T-cell (primary cell): ENCODE data around the gene TRIOBP. TPM values are rescaled to one million over a fixed set of nuclear protein-coding genes. Genes with fewer than 3 reads are reported as not detected.

ENCODE experiments used
- ATAC-seq, 4 experiments: fragments of 200-7000 bp in 3 of 4; fragments of 150-1000 bp in 1 of 4; cut with Tn5 transposase; replicated peaks in 1 of 4; 1 replicate in 3 of 4; 2 replicates in 1 of 4; pipeline ENCODE4 v1.10.0; 2021; ENCODE audit warnings: moderate library complexity in 3 of 4, mild to moderate bottlenecking in 2 of 4, moderate number of reproducible peaks in 1 of 4
- CTCF ChIA-PET, 2 donors: fragments of 300-600 bp; sonication (Branson Sonifier 250); formaldehyde crosslinking; loops; one replicate each; lab custom pipeline; 2022; ENCODE audit warnings: antibody characterized with exemption in 2 of 2; lab: Charles Lee
- POLR2A ChIA-PET, 2 donors: fragments of 300-600 bp; sonication (Branson Sonifier 250); formaldehyde crosslinking; loops; one replicate each; lab custom pipeline; 2022; ENCODE audit warnings: antibody characterized with exemption in 2 of 2; lab: Charles Lee
- DNase-seq, 35 experiments: peaks; one replicate each; pipeline versions ENCODE4 v3.0.0 to v3.0.0-alpha.2; 2013 to 2023
- H3K27ac ChIP-seq: one replicate; pipeline ENCODE4 v1.5.1; 2013; ENCODE audit warnings: low read length
- H3K27me3 ChIP-seq, 2 experiments: replicated peaks in 1 of 2; 1 replicate in 1 of 2; 2 replicates in 1 of 2; pipeline versions ENCODE4 v1.6.1 to v1.7.0; 2013; ENCODE audit warnings: low read length in 1 of 2, mixed read lengths in 1 of 2; ENCODE audit not compliant: control insufficient read depth in 2 of 2, insufficient read depth in 2 of 2; ENCODE audit errors: extremely low read depth in 1 of 2
- H3K36me3 ChIP-seq, 2 donors: 1 replicate in 1 of 2; 2 replicates in 1 of 2; pipeline versions ENCODE4 v1.6.1 to v1.7.0; 2013; ENCODE audit warnings: low read length in 1 of 2; ENCODE audit not compliant: control insufficient read depth in 2 of 2, insufficient read depth in 1 of 2; ENCODE audit errors: extremely low read depth in 1 of 2
- H3K4me1 ChIP-seq, 2 experiments: 1 replicate in 1 of 2; 2 replicates in 1 of 2; pipeline versions ENCODE4 v1.6.1 to v1.7.0; 2013; ENCODE audit warnings: low read length in 2 of 2, mixed read lengths in 1 of 2; ENCODE audit not compliant: insufficient read depth in 2 of 2, control insufficient read depth in 1 of 2; ENCODE audit errors: extremely low read depth in 1 of 2
- H3K4me3 ChIP-seq, 2 donors: 1 replicate in 1 of 2; 2 replicates in 1 of 2; pipeline versions ENCODE4 v1.5.1 to v1.7.0; 2013; ENCODE audit warnings: mild to moderate bottlenecking in 2 of 2, low read length in 1 of 2, moderate library complexity in 1 of 2; ENCODE audit not compliant: control insufficient read depth in 1 of 2; ENCODE audit errors: extremely low read depth in 1 of 2
- H3K9me3 ChIP-seq: 2 replicates; pipeline ENCODE4 v1.7.0; 2013
- H3K27ac Mint-ChIP-seq, 2 donors: one replicate each; pipeline ENCODE4 v1.8.0; 2020 to 2021; ENCODE audit warnings: mild to moderate bottlenecking in 2 of 2, mixed read lengths in 2 of 2
- H3K27me3 Mint-ChIP-seq, 2 donors: one replicate each; pipeline ENCODE4 v1.8.0; 2021 to 2022; ENCODE audit warnings: mixed read lengths in 2 of 2
- H3K36me3 Mint-ChIP-seq: one replicate; pipeline ENCODE4 v1.8.0; 2021; ENCODE audit warnings: mixed read lengths
- H3K4me1 Mint-ChIP-seq, 3 donors: one replicate each; pipeline ENCODE4 v1.8.0; 2020 to 2022; ENCODE audit warnings: mixed read lengths in 3 of 3, mild to moderate bottlenecking in 1 of 3
- H3K4me3 Mint-ChIP-seq, 3 donors: one replicate each; pipeline ENCODE4 v1.8.0; 2020 to 2022; ENCODE audit warnings: mild to moderate bottlenecking in 3 of 3, mixed read lengths in 3 of 3, moderate library complexity in 3 of 3
- H3K9me3 Mint-ChIP-seq, 3 donors: one replicate each; pipeline ENCODE4 v1.8.0; 2020 to 2022; ENCODE audit warnings: mixed read lengths in 3 of 3
- WGBS: methylation state at CpG from one replicate; pipeline ENCODE4 v1.1.5; 2013; ENCODE audit warnings: missing lambda C conversion rate; ENCODE audit not compliant: insufficient coverage; 5-methylcytosine and 5-hydroxymethylcytosine counted together
- total RNA-seq, 35 experiments: library from RNA in 6 of 35; stranded (reverse) in 6 of 35; fragments of 120-200 nt in 1 of 35; gene quantifications; one replicate each; pipeline versions ENCODE4 v1.2.1 to v1.2.4 and lab custom pipeline; 2013 to 2026

Gene TRIOBP
- total RNA-seq, 5 donors from 2014 or later (not counting 1 experiment from before 2014, with no cell fraction given): 14.5 to 36.8 (median 31.1) TPM

DNA sequence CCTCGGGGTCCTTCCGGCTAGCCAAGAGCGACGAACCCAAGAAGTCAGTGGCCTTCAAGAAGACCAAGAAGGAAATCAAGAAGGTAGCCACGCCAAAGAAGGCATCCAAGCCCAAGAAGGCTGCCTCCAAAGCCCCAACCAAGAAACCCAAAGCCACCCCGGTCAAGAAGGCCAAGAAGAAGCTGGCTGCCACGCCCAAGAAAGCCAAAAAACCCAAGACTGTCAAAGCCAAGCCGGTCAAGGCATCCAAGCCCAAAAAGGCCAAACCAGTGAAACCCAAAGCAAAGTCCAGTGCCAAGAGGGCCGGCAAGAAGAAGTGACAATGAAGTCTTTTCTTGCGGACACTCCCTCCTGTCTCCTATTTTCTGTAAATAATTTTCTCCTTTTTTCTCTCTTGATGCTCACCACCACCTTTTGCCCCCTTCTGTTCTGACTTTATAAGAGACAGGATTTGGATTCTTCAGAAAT lies 109.0 kb downstream of the TRIOBP start:
- peak overlapping the region; percentile 59 to 74 (median 63) for H3K4me3 Mint-ChIP-seq
- 52% methylated on average over 7 of the region's 10 CpGs for WGBS
- ATAC-seq (no peak), DNase-seq (no peak)
- Histone ChIP-seq H3K27me3 (peaks cover 0 to 91% of the 10 kb centered on the region in 2 experiments), H3K4me1 (peaks cover 17 to 67% of the 10 kb centered on the region in 2 experiments), H3K9me3 (no peaks in the 10 kb centered on the region), H3K36me3 (no peaks in the 10 kb centered on the region), H3K4me3 (peak overlapping the region in 1 of 2 donors; percentile 60), H3K27ac (no peak overlapping the region)
- no peaks in the 10 kb centered on the region for H3K36me3 Mint-ChIP-seq
- CTCF ChIA-PET: interaction anchor here in 1 of 2 donors (0.6 kb wide), 1 partner anchor 17 kb away, joined by 8 read pairs; no protein-coding TSS in a partner anchor
- H3K27ac Mint-ChIP-seq: no peak overlapping the region
- POLR2A ChIA-PET: no interaction called here
- peaks cover 36 to 49% (median 44%) of the 10 kb centered on the region in 3 donors for H3K4me1 Mint-ChIP-seq
- H3K27me3 Mint-ChIP-seq: peaks cover 12 to 59% of the 10 kb centered on the region in 2 donors
- no peaks in the 10 kb centered on the region for H3K9me3 Mint-ChIP-seq

- Mint-ChIP-seq H3K9me3 (no peaks in the 10 kb centered on the region), H3K27ac (no peak overlapping the region), H3K4me3 (peak overlapping the region; percentile 59 to 68 (median 63)), H3K27me3 (peaks cover 12 to 59% of the 10 kb centered on the region in 2 donors), H3K36me3 (no peaks in the 10 kb centered on the region), H3K4me1 (peaks cover 36 to 49% (median 44%) of the 10 kb centered on the region in 3 donors)
- peaks cover 0 to 96% of the 10 kb centered on the region in 2 experiments for H3K27me3 ChIP-seq
- H3K4me1 ChIP-seq: peaks cover 17 to 67% of the 10 kb centered on the region in 2 experiments
- ATAC-seq: no peak
- H3K9me3 ChIP-seq: no peaks in the 10 kb centered on the region
- ChIA-PET POLR2A (no interaction called here), CTCF (interaction anchor here in 1 of 2 donors (0.6 to 1.5 kb wide), 4 partner anchors 8 to 149 kb away, joined by 3 to 10 read pairs (median 7); no protein-coding TSS in a partner anchor)
- H3K27ac ChIP-seq: no peak overlapping the region
- H3K4me3 ChIP-seq: no peak overlapping the region
- 17% methylated on average over 6 of the region's 19 CpGs for WGBS
- no peaks in the 10 kb centered on the region for H3K36me3 ChIP-seq
- DNase-seq: peak in 2 of 35 experiments; percentile 14 to 28
Measured at GRCh38 chr22:37806409-37807333, 109.8 kb downstream of the TRIOBP start.

GRCh38 chr22:37807410-37808293 lies 110.8 kb downstream of the TRIOBP start, which contains the start of gene GCAT:
Gene GCAT, plus strand, starts transcription at chr22:37807934. Its CDS starts 34 bp downstream, at chr22:37807968.
- WGBS: under 1% methylated on average over 52 of the region's 73 CpGs
- Mint-ChIP-seq H3K4me3 (peak within 1 kb of the TSS; percentile 59 to 68 (median 60)), H3K4me1 (peaks cover 36 to 45% (median 40%) of the 10 kb centered on the region in 3 donors), H3K27ac (no peak within 1 kb of the TSS), H3K36me3 (no peaks in the 10 kb centered on the region), H3K9me3 (no peaks in the 10 kb centered on the region), H3K27me3 (peaks cover 12 to 62% of the 10 kb centered on the region in 2 donors)
- H3K4me1 ChIP-seq: peaks cover 16 to 59% of the 10 kb centered on the region in 2 experiments
- peak within 1 kb of the TSS; percentile 52 to 82 for H3K4me3 ChIP-seq
- peaks cover 0 to 93% of the 10 kb centered on the region in 2 experiments for H3K27me3 ChIP-seq
- H3K36me3 ChIP-seq: no peaks in the 10 kb centered on the region
- CTCF ChIA-PET: interaction anchor here (0.6 to 1.5 kb wide), 5 partner anchors 9 to 1285 kb away, joined by 3 to 10 read pairs (median 6); no protein-coding TSS in a partner anchor
- H3K27ac ChIP-seq: no peak within 1 kb of the TSS
- DNase-seq: peak; percentile 59 to 89 (median 72)
- peak; percentile 91 to 95 (median 92) for ATAC-seq
- H3K9me3 ChIP-seq: no peaks in the 10 kb centered on the region
- POLR2A ChIA-PET: interaction anchor here (0.6 to 0.7 kb wide), 3 partner anchors 59 to 369 kb away, joined by 4 to 5 read pairs (median 5); no protein-coding TSS in a partner anchor

DNA sequence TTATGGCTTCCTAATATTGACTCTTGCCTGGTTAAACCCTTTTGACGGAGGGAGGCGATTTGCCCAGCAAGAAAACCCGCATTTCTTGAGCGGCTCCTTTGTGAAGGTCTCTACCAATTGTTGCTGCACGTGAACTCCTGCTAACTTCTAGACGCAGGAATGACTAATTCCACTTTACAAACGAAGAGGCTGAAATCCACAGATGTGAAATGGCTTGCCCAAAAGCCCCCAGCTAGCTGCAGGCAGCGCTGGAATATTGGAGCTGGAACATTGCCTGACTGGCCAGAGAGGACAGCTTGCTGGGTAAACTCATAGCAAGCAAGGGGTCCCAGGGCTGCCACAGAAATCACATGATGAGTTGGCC lies 111.4 kb downstream of the TRIOBP start:
- ATAC-seq: no peak
- H3K27me3 Mint-ChIP-seq: peaks cover 6 to 58% of the 10 kb centered on the region in 2 donors

DNA sequence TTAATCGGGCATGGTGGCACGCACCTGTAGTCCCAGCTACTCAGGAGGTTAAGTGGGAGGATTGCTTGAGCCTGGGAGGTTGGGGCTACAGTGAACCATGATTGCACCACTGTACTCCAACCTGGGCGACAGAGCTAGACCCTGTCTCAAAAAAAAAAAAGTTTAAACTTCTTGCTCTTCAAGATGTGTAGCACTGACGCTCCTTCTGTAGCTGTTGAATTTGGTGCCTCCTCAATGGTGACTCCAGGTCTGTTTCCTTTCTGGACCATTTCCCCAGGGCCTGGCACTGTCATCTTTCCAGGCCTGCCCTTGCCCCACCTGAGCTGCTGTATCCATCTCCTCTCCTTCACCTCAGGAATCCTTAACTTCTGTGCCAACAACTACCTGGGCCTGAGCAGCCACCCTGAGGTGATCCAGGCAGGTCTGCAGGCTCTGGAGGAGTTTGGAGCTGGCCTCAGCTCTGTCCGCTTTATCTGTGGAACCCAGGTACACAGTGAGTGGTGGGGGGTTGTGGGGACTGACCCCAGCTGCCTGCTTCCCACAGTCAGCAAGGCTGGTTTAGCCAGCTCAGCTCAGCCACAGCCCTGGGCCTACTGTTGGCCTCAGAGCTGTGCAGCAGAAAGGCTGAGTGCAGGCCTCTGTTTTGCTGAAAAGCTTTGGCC lies 113.0 kb downstream of the TRIOBP start:
- DNase-seq: no peak
- no peaks in the 10 kb centered on the region for H3K9me3 Mint-ChIP-seq
- H3K36me3 Mint-ChIP-seq: no peaks in the 10 kb centered on the region
- H3K4me3 Mint-ChIP-seq: no peak overlapping the region
- peaks cover 5 to 52% of the 10 kb centered on the region in 2 donors for H3K27me3 Mint-ChIP-seq
- ChIA-PET POLR2A (no interaction called here), CTCF (interaction anchor here (0.6 to 1.4 kb wide), 6 partner anchors 8 to 54 kb away, joined by 3 to 8 read pairs (median 3); no protein-coding TSS in a partner anchor)
- Histone ChIP-seq H3K27ac (no peak overlapping the region), H3K36me3 (no peaks in the 10 kb centered on the region), H3K4me3 (no peak overlapping the region), H3K9me3 (no peaks in the 10 kb centered on the region), H3K4me1 (peaks cover 11 to 38% of the 10 kb centered on the region in 2 experiments), H3K27me3 (peaks cover 0 to 85% of the 10 kb centered on the region in 2 experiments)
- no peak overlapping the region for H3K27ac Mint-ChIP-seq
- peaks cover 27 to 32% (median 31%) of the 10 kb centered on the region in 3 donors for H3K4me1 Mint-ChIP-seq
- 94% methylated on average over 3 of the region's 5 CpGs for WGBS
- no peak for ATAC-seq

More for the DNA sequence above, 111.4 kb downstream of the TRIOBP start:
- no peaks in the 10 kb centered on the region for H3K36me3 Mint-ChIP-seq
- Histone ChIP-seq H3K9me3 (no peaks in the 10 kb centered on the region), H3K27me3 (peaks cover 0 to 93% of the 10 kb centered on the region in 2 experiments), H3K27ac (no peak overlapping the region), H3K4me3 (peak overlapping the region; percentile 52 to 82), H3K4me1 (peaks cover 11 to 53% of the 10 kb centered on the region in 2 experiments), H3K36me3 (no peaks in the 10 kb centered on the region)
- peak in 1 of 35 experiments; percentile 25 for DNase-seq
- POLR2A ChIA-PET: interaction anchor here (0.6 kb wide), 2 partner anchors 58 to 368 kb away, joined by 5 read pairs; no protein-coding TSS in a partner anchor
- no peaks in the 10 kb centered on the region for H3K9me3 Mint-ChIP-seq
- H3K4me1 Mint-ChIP-seq: peaks cover 31 to 39% (median 34%) of the 10 kb centered on the region in 3 donors
- no peak overlapping the region for H3K27ac Mint-ChIP-seq
- CTCF ChIA-PET: interaction anchor here (0.6 to 1.5 kb wide), 4 partner anchors 9 to 1286 kb away, joined by 3 to 6 read pairs (median 4); no protein-coding TSS in a partner anchor
- peak overlapping the region; percentile 59 to 68 (median 60) for H3K4me3 Mint-ChIP-seq
- 13% methylated on average over 6 of the region's 8 CpGs for WGBS
